HG02588 (cell line): ENCODE measurements around the gene CATSPERE.

Source experiments
- ATAC-seq: cut with Tn5 transposase; IDR thresholded peaks from one replicate; pipeline ENCODE4 v1.9.1; 2021; ENCODE audit warnings: mild to moderate bottlenecking, moderate library complexity; ENCODE audit not compliant: unreplicated experiment

CATSPERE gene, protein sequence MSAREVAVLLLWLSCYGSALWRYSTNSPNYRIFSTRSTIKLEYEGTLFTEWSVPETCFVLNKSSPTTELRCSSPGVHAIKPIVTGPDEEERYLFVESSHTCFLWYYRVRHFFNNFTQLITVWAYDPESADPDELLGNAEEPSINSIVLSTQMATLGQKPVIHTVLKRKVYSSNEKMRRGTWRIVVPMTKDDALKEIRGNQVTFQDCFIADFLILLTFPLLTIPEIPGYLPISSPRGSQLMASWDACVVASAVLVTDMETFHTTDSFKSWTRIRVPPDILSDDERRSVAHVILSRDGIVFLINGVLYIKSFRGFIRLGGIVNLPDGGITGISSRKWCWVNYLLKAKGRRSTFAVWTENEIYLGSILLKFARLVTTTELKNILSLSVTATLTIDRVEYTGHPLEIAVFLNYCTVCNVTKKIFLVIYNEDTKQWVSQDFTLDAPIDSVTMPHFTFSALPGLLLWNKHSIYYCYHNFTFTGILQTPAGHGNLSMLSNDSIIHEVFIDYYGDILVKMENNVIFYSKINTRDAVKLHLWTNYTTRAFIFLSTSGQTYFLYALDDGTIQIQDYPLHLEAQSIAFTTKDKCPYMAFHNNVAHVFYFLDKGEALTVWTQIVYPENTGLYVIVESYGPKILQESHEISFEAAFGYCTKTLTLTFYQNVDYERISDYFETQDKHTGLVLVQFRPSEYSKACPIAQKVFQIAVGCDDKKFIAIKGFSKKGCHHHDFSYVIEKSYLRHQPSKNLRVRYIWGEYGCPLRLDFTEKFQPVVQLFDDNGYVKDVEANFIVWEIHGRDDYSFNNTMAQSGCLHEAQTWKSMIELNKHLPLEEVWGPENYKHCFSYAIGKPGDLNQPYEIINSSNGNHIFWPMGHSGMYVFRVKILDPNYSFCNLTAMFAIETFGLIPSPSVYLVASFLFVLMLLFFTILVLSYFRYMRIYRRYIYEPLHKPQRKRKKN

DNA sequence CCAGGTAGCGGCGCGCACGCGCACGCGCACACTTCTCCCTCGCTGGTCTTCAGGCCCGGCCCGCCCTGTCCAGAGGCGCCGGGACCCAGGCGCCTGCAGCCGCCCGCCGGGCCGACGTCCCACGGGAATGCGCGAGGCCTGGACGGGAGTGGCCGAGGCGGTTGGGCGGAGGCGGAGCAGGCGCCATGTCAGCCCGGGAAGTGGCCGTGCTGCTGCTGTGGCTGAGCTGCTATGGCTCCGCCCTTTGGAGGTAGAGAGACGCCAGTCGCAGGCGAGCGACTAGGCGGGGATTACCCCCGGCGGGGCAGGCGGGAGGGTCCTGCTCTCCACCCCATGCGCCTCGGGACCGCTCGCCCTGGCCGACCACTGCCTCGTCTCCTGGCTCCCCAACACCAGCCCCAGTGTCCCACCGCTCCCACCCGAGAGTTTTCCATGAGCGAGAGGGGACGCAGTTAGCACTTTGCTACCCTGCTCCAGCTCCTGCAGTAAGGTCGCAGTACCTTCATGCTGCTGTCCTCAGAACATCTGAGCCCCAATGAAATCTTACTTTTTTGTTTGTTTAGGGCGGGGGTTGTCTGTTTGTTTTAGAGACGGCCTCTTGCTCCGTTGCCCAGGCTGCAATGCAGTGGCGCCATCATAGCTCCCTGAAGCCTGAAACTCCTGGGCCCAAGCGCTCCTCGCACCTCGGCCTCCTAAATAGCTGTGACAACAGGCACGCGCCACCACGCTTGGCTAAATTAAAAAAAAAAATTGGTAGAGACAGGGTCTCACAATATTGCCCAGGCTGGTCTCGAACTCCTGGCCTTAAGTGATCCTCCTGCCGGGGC lies at the start of gene CATSPERE:
Gene CATSPERE, plus strand, starts transcription at position 29 of the 827 bp plus-strand sequence. Its CDS starts 157 bp downstream, at position 186.
- peak; percentile 99 for ATAC-seq

DNA sequence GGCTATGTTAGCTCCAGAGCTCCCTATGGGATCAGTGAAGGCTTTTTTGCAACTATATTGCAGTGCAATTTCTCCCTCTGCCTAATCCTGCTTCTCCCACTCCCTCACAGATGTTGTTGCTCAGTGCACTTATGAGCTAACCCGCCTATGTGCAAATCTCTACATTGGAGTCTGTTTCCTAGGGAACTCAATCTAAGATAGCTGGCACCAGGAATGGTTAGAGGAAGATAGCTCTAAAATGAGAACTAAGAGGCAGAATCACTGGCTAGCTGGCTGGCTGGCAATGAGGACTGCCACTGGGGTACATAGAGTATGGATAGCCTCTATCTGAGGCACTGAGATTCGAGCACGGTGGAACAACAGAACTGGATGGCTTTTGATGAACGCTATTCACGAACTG lies 48.9 kb upstream of the CATSPERE start:
- ATAC-seq: no peak

DNA sequence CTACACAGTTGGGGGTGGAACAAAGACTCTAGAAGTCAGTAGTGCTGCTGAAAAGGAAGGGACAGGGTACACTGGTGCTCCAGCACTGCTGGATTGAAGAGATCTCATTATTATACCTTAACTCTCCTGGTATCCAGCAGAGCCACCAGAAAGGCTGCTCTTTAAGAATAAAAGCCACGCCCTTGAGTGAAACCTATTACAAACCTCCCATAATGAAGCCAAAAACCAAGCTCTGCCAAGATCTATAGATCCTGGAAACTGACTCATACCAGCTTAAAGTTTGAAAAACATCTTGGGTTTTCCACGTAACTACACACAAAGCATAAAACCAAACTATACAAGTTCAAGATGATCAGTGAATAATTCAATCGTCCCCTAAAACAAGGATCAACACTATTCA lies 47.3 kb upstream of the CATSPERE start:
- ATAC-seq: no peak

DNA sequence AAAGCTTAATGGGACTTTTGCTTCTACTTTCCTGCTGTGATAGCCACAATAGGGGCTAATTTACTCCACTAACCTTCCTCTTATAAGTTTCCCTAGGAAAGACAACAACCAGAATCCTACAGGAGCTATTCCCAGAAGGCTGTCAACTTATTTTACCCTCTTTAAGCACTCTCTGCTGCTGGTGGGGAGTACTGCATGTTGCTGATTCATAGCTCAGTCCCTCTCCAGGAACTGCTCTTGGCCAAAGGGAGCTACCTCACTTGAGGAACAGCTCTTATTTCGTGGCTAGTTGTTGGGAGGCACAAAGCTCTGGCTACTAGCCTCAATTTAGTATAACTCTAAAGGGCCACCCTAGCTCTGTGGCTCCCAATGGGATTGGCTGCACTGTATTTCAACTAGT lies 46.5 kb upstream of the CATSPERE start:
- no peak for ATAC-seq

DNA sequence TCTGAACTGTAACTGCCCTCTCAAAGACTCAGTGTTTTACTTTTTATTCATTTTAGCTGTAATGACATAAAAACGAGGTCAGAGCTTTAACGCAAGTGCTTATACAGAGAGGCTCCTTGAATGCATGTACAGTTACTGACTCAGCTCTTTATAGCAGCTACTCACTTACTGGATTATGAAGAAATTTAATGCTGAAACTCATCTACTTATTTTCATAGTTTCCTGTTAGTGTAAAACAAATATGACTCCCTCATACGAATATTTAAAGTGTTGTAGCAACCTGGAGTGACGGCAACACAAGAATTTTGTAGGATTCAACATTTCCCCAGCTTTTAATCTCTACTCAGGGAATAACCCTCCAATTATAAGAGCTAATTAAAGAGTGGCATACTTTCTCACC lies 42.0 kb upstream of the CATSPERE start:
- no peak for ATAC-seq

DNA sequence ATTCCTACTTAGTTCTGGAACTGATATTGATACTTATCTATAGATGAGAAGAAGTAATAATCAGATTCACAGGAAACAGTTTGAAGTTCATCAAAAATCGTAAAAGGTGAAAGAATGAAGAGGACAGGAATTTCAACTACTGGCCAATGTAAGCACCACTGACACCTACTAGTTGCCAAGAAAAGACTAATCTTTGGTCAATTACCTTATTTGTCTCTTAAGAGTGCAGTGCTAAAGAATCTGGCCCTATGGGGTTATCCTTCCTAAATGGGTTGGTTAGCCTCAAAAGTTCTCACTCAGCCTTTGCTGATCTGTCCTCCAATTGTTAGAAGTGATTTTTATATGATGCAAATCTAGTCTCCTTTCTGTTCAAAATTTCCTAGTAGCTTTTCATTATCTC lies 38.9 kb upstream of the CATSPERE start:
- no peak for ATAC-seq

DNA sequence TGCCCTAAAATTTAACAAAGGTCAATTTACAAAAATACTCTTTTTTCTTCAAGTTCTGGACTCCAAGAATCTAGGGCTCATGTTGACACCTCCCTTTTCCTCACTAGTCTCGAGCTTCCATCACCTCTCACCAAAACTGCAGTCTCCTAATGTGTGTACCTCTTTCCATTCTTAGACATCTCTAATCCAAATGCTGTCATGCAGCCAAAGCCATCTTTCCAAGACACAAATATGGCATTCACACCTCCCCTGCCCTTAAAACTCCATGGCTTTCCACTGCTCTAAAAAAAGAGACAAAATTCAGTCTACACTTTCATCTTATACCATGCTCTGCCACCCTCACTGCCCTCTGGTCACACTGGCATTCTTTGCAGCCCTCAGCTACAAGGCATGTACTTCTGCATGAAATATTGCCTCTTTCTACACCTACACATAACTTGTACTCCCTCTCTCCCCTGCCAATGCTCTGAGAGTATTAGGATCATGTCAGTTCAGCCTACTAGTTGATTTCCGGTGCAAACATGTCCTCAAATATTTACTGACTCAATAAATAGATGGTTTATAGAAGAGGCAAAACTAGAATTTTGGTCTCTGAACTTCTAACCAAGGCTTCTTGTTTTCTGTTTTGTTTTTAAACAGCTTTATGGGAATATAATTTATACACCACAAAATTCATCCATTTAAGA lies 36.3 kb upstream of the CATSPERE start:
- no peak for ATAC-seq

DNA sequence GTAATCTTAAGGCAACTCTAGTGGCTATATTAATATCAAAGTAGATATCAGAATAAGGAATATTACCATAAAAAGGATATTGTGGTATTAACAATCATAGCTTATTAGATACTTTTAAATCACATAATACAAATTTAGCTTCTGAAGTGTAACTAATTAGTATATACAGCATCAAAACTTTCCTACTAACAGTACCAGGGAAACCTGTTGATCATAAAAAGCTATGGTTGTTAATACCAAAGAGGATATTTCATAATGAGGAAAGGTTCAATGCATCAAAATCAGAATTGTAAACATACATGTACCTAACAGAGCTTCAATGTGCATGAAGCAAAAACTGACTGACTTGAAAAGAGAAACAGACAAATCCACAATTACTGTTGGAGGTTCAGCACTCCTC lies 33.4 kb upstream of the CATSPERE start:
- no peak for ATAC-seq

DNA sequence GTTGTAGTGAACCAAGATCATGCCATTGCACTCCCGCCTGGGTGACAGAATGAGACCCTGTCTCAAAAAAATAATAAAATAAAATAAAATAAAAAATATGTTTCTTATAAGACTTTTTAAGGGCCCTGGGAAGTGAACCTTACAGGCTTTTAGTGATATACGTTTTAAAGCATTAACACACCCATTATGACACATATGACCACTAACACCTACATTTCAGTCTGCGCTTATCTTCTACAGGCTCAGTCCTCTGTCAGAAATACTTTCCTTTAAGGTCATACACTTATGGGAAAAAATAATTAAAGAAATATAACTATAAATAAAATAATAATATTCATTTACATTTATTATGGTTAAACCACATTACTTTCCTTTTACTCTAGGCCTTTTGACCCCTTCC lies 31.3 kb upstream of the CATSPERE start:
- no peak for ATAC-seq

DNA sequence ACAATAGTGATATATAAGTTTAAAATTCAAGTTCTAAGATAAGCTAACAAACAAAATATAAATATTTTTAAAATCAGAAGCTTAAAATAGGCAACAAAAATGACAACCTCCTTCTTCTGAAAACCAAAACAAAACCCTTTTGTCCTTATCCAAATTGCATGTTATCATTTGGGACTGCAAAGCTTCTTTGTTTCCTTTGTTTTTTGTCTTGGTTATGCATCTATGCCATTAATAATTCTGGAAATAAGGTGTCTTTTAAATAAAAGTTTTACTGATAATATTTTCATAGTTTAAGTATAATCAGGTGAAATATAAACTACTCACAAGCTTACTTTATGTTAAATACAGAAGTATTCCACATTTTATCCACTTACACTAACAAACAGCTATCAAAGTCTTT lies 29.9 kb upstream of the CATSPERE start:
- ATAC-seq: no peak

DNA sequence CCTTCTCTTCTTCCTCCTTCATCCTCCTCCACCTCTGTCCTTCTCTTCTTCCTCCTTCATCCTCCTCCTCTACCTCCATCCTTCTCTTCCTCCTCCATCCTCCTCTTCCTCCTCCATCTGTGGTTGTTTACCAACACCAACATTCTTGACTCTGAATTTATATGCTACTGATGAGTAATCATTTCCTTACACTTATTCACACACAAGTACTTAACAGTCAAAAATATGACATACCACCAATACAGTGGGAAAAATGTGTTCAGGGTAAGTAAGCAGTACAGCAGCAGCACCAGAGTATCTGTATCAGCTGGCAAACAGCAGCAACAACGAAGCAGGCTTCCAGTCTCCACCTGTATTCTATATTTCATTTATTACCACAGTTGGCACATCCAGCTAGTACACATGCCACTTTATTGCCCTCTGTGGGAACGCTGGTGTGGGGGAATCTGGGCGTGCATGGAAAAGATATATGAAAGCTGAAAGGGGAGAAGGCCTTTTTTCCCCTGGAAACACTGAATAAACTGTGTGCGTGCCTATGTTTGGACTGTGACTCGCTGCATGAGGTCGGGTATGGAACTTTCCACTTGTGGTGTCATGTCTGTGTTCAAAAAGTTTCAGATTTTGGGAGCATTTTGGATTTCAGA lies 25.4 kb upstream of the CATSPERE start:
- ATAC-seq: no peak

DNA sequence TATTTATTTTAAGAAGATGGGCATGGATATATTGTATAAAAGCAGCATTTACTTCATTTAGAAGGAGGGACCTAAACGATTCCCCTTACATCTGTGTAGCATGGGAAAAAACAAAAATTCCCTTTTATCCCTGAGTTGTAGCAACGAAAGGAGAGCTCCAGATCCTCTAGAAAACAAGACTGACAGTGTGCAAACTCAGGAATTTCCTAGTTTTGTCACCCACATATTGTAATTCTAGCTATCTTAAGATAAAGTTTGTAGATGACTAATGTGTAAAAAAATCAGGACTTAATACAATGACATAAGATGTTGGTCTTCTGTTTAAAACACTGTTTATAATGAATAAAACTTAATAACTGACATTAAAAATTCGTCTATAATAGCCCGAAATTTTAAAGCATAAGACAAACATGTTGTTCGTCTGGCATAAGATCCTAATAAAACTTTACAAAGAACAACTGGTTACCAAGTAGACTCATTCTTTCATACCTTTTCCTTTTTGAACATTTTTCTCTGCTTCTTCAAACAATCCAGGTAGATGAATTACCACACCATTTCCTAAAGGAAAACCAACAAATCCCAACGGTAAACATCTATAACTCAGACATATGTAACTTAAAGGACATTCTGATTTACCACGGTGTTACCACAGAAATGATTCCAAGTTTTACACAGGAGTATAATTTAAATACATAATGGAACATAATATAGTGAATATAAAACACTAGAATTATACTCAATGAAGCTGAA lies 24.6 kb upstream of the CATSPERE start:
- no peak for ATAC-seq

DNA sequence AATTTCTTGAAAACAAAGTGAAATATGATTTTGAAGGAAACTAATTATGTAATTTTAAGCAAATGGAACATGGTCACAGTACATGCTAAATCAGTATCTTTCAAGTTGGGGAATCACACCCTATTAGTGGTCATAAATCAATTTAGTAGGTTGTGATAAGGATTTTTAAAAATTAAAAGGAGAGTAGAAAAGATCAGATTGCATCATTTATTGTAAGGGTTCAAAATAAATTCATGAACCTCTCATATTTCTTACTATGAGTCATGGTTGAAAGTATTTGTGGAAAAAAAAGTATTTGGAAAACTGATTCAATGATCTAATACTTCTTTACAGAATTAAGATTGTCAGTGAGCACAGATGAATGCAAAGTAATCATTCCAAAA lies 24.0 kb upstream of the CATSPERE start:
- ATAC-seq: no peak

DNA sequence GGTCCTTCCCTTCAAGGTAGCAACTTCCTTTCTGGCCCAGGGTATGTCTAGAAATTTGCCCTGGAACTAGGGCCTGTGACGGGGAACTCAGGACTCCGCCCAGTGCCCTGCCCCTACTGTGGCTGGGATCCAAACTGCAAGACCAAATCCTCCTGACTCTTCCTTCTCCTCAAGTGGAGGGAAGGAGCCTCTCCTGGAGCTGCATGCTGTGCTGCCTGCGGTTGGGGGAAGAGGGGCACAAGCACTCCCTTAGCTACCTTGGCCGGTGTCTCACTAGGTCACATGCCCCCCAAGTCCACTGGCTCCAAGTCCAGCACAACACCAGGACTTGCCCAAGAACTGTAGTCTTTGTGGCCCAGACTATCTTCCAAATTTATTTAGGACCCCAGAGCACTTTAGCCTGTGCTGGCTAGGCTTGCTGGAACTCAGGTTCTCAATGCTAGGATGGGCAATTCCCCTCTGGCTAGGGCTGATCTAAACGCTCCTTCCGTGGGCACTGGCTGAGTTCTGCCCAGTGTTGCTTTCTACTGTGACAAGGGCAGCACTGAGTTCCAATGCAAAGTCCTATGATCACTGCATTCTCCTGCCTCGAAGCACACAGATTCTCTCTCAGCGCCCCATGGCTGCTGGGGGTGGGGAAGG lies 21.6 kb upstream of the CATSPERE start:
- ATAC-seq: no peak

DNA sequence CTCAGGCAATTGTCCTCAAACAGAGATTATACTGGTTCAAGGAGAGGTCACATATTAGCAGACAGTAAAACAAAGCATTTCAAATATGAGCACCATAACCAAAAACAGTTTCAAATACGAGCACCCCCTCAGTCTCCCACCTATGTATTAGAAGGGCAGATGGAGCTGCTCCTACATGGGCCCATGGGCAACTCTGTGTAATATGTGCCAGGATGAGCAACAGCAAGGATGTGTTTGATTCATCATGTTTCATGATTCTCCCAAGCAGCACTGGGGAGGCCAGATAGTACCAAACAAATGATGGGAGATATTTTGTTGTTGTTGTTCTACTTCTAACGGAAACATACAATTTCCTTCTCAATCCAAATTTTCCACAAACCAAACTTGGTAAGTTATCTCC lies 18.2 kb upstream of the CATSPERE start:
- no peak for ATAC-seq

DNA sequence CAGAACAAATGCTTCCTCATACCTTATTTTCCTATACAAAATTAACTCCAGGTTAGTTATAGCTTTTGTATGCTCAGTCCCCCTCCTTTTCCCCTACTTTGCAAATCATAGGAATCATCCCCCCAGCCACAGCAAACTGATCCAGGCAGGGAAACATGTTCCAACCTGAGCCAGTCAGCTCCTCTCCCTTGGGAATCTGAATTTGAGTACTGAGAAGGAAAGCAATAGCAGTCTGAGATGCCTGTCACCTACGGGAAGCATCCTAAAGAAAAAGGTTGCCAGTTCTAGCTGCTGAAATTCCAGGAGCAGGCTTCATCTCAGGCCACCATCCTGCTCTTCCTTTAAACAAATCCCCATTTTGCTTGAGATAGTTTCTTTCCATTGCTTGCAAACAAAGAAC lies 16.2 kb upstream of the CATSPERE start:
- no peak for ATAC-seq

DNA sequence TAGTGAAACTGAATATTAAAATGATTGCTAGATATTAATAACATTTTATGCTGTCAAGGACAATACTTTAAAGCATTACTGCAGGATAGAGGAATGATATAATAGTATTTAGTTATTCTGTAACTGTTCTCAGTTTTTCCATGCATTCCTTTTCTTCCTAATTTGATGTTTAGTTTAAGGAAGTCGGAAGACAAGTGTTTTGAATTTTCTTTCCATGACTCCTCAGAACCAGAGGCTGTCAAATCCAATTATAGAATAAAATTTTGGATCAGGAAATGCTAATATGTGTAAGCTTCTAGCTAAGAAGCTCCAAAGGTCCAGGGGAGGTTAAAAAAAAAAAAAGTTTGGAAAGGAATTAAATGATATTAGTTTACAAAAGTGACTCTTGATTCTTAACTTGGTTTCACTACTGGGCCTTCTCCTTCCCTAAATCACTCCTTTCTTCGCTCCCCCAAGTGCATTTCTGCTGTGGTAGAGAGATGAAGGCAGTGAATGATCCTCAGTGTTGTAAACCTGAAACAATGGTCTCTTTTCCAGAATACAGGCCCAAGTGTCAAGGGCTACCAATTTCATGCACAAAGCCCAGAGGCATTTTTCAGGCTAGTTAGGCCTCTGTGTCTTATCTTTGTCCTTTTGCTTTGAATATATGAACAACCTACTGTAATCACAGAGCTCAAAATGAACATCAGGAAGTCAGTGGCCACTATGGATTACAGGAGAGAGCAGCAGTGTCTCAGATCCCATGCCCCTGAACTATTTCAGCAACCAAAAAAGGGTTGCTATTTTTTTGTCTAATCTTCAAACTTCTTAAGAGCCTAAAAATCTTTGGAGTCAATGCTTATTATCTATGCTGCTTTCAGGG lies 15.5 kb upstream of the CATSPERE start:
- no peak for ATAC-seq

DNA sequence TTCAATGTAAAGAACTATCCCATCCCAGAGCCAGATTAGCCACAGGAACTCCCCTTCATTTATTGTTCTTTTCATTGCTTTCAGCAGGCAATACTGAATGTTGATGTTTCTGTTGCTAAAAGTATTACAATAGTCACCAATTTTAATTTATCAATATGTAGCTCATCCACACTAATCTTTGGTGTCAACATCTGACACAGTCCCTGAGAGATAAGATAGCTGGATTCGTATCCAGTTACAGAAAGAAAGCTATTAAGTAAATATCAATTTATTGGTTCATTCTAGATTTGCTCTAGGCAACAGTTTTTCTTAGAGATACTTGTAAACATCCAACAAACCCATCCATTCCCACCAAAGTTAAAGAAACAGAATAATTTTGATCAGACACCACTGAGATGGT lies 14.0 kb upstream of the CATSPERE start:
- ATAC-seq: no peak
